ENCODE data around the gene ENDOV.

DNA sequence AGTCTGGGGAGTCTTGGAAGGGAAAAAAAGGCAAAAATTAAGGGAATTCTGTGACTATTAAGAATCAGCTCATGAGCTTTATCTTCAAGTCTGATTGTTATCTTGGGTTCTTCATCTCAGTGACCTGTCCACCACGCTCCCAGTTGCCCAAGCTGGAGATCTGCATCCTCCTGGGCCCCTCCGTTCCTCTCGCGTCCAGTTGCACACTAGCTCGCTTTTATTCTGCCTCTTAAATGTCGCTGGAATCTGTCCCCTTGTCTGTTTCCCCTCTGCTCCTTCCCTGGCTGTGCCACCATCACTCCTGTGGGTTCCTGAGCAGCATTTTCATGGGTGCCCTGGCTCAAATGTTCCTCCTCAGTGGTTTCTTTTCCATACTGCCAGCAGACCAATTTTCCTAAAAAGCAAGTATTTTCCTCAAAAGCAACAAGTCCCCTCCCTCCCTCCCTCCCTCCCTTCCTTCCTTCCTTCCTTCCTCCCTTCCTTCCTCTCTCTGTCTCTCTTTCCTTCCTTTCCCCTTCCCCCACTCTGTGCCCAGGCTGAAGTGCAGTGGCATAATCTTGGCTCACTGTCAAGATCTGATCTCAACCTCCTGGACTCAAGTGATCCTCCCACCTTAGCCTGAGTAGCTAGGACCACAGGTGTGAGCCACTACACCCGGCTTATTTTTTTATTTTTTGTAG lies 1.4 kb downstream of the ENDOV start:
- TF ChIP-seq EZH2 (IDR thresholded peaks at IDR 0.05; ENCODE audit: low read length) = no peak
- TF ChIP-seq, protein P1, sequence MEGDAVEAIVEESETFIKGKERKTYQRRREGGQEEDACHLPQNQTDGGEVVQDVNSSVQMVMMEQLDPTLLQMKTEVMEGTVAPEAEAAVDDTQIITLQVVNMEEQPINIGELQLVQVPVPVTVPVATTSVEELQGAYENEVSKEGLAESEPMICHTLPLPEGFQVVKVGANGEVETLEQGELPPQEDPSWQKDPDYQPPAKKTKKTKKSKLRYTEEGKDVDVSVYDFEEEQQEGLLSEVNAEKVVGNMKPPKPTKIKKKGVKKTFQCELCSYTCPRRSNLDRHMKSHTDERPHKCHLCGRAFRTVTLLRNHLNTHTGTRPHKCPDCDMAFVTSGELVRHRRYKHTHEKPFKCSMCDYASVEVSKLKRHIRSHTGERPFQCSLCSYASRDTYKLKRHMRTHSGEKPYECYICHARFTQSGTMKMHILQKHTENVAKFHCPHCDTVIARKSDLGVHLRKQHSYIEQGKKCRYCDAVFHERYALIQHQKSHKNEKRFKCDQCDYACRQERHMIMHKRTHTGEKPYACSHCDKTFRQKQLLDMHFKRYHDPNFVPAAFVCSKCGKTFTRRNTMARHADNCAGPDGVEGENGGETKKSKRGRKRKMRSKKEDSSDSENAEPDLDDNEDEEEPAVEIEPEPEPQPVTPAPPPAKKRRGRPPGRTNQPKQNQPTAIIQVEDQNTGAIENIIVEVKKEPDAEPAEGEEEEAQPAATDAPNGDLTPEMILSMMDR (optimal IDR thresholded peaks at IDR 0.05 in 1 of 3, IDR thresholded peaks at IDR 0.05 in 1 of 3, conservative IDR thresholded peaks at IDR 0.05 in 1 of 3; ENCODE audit: extremely low read depth in 1 of 3, insufficient read depth in 2 of 3, low read length in 3 of 3) = no peak
